ENCODE results near the gene GNAL.

DNA sequence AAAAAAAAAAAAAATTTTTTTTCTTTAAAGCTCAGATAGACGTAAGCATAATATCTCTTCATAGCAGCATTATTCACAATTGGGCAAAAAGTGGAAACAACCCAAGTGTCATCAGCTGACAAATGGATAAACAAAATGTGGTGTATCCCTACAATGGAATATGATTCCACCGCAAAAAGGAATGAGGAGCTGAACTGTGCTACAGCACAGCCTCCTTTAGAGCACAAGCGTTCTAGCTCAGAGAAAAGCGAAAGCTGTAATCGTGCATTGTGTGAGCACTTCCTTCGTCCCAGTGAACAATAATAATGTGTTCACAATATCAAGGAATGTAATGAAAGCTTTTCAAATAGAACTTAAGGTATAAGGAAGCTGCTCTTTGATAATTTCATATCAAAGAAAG is 150.5 kb downstream of the GNAL start:
- TF ChIP-seq CTCF (IDR thresholded peaks at IDR 0.05; ENCODE audit: borderline replicate concordance, extremely low read depth, low read length, poor library complexity, severe bottlenecking) (no peak), EZH2 (IDR thresholded peaks at IDR 0.05; ENCODE audit: borderline replicate concordance, low read depth, low read length, severe bottlenecking) (no peak)

Measured in DND-41 (cell line).